Pancreas (tissue), 10 donors: Measurements from ENCODE around the gene MLXIP. TPM values are rescaled to one million over a fixed set of nuclear protein-coding genes. Genes with fewer than 3 reads are reported as not detected.

Experiments used
- ATAC-seq, 4 donors: fragments of 200-7000 bp; cut with Tn5 transposase; one replicate each; pipeline versions ENCODE4 v1.8.0 to v1.9.1; 2020; ENCODE audit warnings: mild to moderate bottlenecking in 4 of 4, moderate library complexity in 4 of 4
- DNase-seq, 6 donors: peaks; one replicate each; pipeline ENCODE4 v3.0.0-alpha.2; 2020
- FAIRE-seq: peaks from 2 replicates; lab custom pipeline; 2012; peaks lifted over from hg19 to GRCh38; lab: Jason Lieb, UNC
- H3K27ac ChIP-seq, 4 donors: fragments of 200-600 bp; sonication (generic); 1 replicate in 3 of 4; 2 replicates in 1 of 4; pipeline versions ENCODE4 v1.5.0 to v1.8.0; 2020
- H3K27me3 ChIP-seq, 4 donors: fragments of 200-600 bp; one replicate each; pipeline ENCODE4 v1.8.0; 2021
- H3K36me3 ChIP-seq, 3 donors: fragments of 200-600 bp; sonication (generic) in 1 of 3; one replicate each; pipeline versions ENCODE4 v1.5.0 to v1.8.0; 2020 to 2021
- H3K4me1 ChIP-seq, 3 donors: fragments of 200-600 bp; one replicate each; pipeline ENCODE4 v1.8.0; 2021
- H3K4me3 ChIP-seq, 4 donors: fragments of 200-600 bp; sonication (generic) in 2 of 4; one replicate each; pipeline versions ENCODE4 v1.5.0 to v1.8.0; 2020 to 2021
- H3K9me3 ChIP-seq, 4 donors: fragments of 200-600 bp; one replicate each; pipeline ENCODE4 v1.8.0; 2021
- WGBS, 2 donors: extraction: QIAGEN DNeasy Blood & Tissue Kit; methylation state at CpG; one replicate each; pipeline ENCODE4 v1.1.7; 2013; 5-methylcytosine and 5-hydroxymethylcytosine counted together
- intact Hi-C, 3 donors: fragments of 100-400 bp; cut with DNase I; formaldehyde crosslinking; loops; one replicate each; pipeline versions ENCODE4 v1.11.1 to v1.14.2; 2022
- polyA plus RNA-seq, 2 donors: library from polyadenylated mRNA; stranded (reverse); fragments of 200-250 nt; gene quantifications; one replicate each; pipeline ENCODE4 v1.2.3, GENCODE V29; 2013
- total RNA-seq, 6 donors: library from RNA; stranded (reverse); fragmentation: NEBNext Ultra II Directional in 4 of 6; extraction: Animal tissue kit (Norgen Biotek cat#: 25700) in 4 of 6; gene quantifications; one replicate each; pipeline versions ENCODE4 v1.2.1 to v1.2.4, GENCODE V29; 2021 to 2023
- TF ChIP-seq, protein P1 (sequence below), 4 donors: fragments of 200-600 bp; sonication (generic) in 3 of 4; IDR thresholded peaks; one replicate each; pipeline versions ENCODE4 v1.5.0 to v1.8.0; 2021; ENCODE audit warnings: antibody characterized with exemption in 4 of 4
- donor health status: healthy with polysubstance abuse.
- donor health status: DM: no; HTN: no; CAD: no; lungs with moderate emphysema.
- donor health status: DM: no; HTN: no; CAD: no.
- donor health status: control.
- donor health status: control.
- donor health status: Bipolar disorder and iron deficiency.
- donor health status: DM: yes; HTN: yes; CAD: no.
- donor health status: DM: no; HTN: no; CAD: no.
- donor health status: DM: no; HTN: no; CAD: no.
- donor health status: DM: yes; HTN: yes; CAD: no.

Gene MLXIP
- total and polyA plus RNA-seq, 8 donors: 35.4 to 90.1 (median 55.5) TPM

GRCh38 chr12:122057007-122057735 lies 21.4 kb upstream of the MLXIP start:
- Histone ChIP-seq H3K36me3 (peaks cover 0 to 24% (median 6%) of the 10 kb centered on the region in 3 donors), H3K4me3 (no peak overlapping the region), H3K4me1 (peaks cover 3 to 13% (median 5%) of the 10 kb centered on the region in 3 donors), H3K9me3 (no peaks in the 10 kb centered on the region), H3K27me3 (no peaks in the 10 kb centered on the region), H3K27ac (no peak overlapping the region)
- intact Hi-C loops: loop anchor here in 2 of 3 donors (2.0 to 10.0 kb wide), 4 partner anchors 65 to 145 kb away; partner anchors contain the start of genes B3GNT4 (in 1 of the 2) and LRRC43 (in 1 of the 2)
- ATAC-seq (no peak), DNase-seq (no peak), FAIRE-seq (no peak)
- TF ChIP-seq, protein P1, sequence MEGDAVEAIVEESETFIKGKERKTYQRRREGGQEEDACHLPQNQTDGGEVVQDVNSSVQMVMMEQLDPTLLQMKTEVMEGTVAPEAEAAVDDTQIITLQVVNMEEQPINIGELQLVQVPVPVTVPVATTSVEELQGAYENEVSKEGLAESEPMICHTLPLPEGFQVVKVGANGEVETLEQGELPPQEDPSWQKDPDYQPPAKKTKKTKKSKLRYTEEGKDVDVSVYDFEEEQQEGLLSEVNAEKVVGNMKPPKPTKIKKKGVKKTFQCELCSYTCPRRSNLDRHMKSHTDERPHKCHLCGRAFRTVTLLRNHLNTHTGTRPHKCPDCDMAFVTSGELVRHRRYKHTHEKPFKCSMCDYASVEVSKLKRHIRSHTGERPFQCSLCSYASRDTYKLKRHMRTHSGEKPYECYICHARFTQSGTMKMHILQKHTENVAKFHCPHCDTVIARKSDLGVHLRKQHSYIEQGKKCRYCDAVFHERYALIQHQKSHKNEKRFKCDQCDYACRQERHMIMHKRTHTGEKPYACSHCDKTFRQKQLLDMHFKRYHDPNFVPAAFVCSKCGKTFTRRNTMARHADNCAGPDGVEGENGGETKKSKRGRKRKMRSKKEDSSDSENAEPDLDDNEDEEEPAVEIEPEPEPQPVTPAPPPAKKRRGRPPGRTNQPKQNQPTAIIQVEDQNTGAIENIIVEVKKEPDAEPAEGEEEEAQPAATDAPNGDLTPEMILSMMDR (IDR thresholded peaks at IDR 0.05): no peak
- 94 to 96% methylated on average over 11 of the region's 11 CpGs for WGBS, 2 donors

DNA sequence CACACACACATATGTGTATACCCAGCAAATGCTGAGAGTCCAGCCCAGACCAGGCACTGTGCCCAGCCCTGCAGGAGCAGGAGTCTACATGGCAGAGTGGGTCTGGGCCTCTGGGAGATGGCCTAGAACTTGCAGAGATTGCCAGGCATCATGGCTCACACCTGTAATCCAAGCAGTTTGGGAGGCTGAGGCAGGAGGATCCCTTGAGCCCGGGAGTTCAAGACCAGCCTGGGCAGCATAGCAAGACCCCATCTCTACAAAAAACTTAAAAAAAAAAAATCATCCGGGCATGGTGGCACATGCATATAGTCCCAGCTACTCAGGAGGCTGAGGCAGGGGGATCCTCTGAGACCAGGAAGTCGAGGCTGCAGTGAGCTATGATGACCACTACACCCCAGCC lies 20.8 kb upstream of the MLXIP start:
- Histone ChIP-seq H3K27me3 (no peaks in the 10 kb centered on the region), H3K36me3 (peaks cover 0 to 24% (median 6%) of the 10 kb centered on the region in 3 donors), H3K4me1 (peaks cover 8 to 17% (median 10%) of the 10 kb centered on the region in 3 donors), H3K4me3 (no peak overlapping the region), H3K27ac (no peak overlapping the region), H3K9me3 (no peaks in the 10 kb centered on the region)
- no peak for DNase-seq
- no peak for FAIRE-seq
- intact Hi-C loops: loop anchor here in 2 of 3 donors (2.0 to 10.0 kb wide), 4 partner anchors 65 to 145 kb away; partner anchors contain the start of genes B3GNT4 (in 1 of the 2) and LRRC43 (in 1 of the 2)
- WGBS, 2 donors: 92 to 98% methylated on average over 3 of the region's 3 CpGs
- ATAC-seq: no peak
- TF ChIP-seq, protein P1 (IDR thresholded peaks at IDR 0.05): no peak

DNA sequence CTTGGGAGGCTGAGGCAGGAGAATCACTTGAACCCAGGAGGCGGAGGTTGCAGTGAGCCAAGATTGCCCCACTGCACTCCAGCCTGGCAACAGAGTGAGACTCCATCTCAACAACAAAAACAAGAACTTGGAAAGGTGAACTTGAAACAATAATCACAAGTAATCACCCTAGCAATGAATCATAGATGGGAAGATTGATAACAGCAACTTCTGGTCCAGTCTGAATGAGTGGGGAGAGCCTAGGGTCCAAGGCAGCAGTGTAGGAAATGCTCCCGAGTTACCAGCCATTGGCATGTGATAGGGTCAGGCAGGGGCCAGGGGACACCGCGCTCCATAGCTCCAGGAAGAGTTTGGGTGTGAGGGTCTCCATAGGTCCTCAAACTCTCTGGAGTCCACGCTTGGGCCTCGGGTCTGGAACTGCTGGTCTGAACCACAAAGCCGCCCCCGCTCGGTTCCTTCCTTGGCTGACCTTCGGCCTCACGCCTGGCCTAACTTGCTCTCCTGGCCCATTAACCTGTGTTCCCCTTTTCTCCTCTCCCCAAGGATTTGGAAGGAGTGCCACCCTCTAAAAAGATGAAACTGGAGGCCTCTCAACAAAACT lies 19.9 kb upstream of the MLXIP start:
- Histone ChIP-seq H3K9me3 (no peaks in the 10 kb centered on the region), H3K4me1 (peaks cover 16 to 25% (median 19%) of the 10 kb centered on the region in 3 donors), H3K27me3 (no peaks in the 10 kb centered on the region), H3K4me3 (no peak overlapping the region), H3K36me3 (peaks cover 0 to 24% (median 6%) of the 10 kb centered on the region in 3 donors), H3K27ac (no peak overlapping the region)
- ATAC-seq: no peak
- TF ChIP-seq, protein P1 (IDR thresholded peaks at IDR 0.05): no peak
- intact Hi-C loops: loop anchor here in 2 of 3 donors (5.0 to 10.0 kb wide), 3 partner anchors 64 to 144 kb away; partner anchors contain the start of genes B3GNT4 (in 1 of the 2) and LRRC43 (in 1 of the 2)
- no peak for FAIRE-seq
- DNase-seq: no peak
- 93 to 97% methylated on average over 11 of the region's 11 CpGs for WGBS, 2 donors

- TF ChIP-seq, protein P1 (IDR thresholded peaks at IDR 0.05): no peak
- intact Hi-C loops: loop anchor here in 2 of 3 donors (5.0 to 10.0 kb wide), 3 partner anchors 63 to 143 kb away; partner anchors contain the start of genes B3GNT4 (in 1 of the 2) and LRRC43 (in 1 of the 2)
- FAIRE-seq: no peak
Measured at GRCh38 chr12:122059203-122059960, 19.2 kb upstream of the MLXIP start.

More at GRCh38 chr12:122059203-122059960, 19.2 kb upstream of the MLXIP start:
- ATAC-seq (no peak), DNase-seq (no peak)
- Histone ChIP-seq H3K4me3 (no peak overlapping the region), H3K36me3 (peaks cover 0 to 24% (median 6%) of the 10 kb centered on the region in 3 donors), H3K9me3 (no peaks in the 10 kb centered on the region), H3K27me3 (no peaks in the 10 kb centered on the region), H3K27ac (no peak overlapping the region), H3K4me1 (peaks cover 16 to 25% (median 22%) of the 10 kb centered on the region in 3 donors)
- WGBS, 2 donors: 92 to 94% methylated on average over 28 of the region's 28 CpGs
